ENCODE measurements around the gene HJV.

The HJV gene

GRCh38 chr1:145992958-145993617, 28.4 kb downstream of the HJV start:
- no peak for DNase-seq

- no peak for DNase-seq
These were observed 29.0 kb downstream of the HJV start for GRCh38 chr1:145992502-145992936.

- no peak for DNase-seq
These were observed 29.7 kb downstream of the HJV start for GRCh38 chr1:145991735-145992412.

- DNase-seq = no peak
These were observed 31.2 kb downstream of the HJV start for GRCh38 chr1:145990249-145990855.

- DNase-seq = no peak
These were observed 32.8 kb downstream of the HJV start for GRCh38 chr1:145988773-145989172.

GRCh38 chr1:145987926-145988325, 33.6 kb downstream of the HJV start:
- DNase-seq = no peak

- DNase-seq = no peak
These were observed 35.0 kb downstream of the HJV start for GRCh38 chr1:145986551-145986950.

- peak; percentile 81 for DNase-seq
These were observed 35.8 kb downstream of the HJV start for GRCh38 chr1:145985502-145986439.

- DNase-seq = no peak
These were observed 36.4 kb downstream of the HJV start for GRCh38 chr1:145985129-145985501.

- no peak for DNase-seq
These were observed 37.3 kb downstream of the HJV start for GRCh38 chr1:145983960-145984830.

GRCh38 chr1:145983206-145983675, 38.3 kb downstream of the HJV start:
- no peak for DNase-seq

- no peak for DNase-seq
These were observed 39.4 kb downstream of the HJV start for GRCh38 chr1:145982010-145982723.

GRCh38 chr1:145980457-145980994, 41.0 kb downstream of the HJV start:
- no peak for DNase-seq

GRCh38 chr1:145979746-145980456, 41.6 kb downstream of the HJV start:
- DNase-seq = no peak

GRCh38 chr1:145978854-145979745, 42.4 kb downstream of the HJV start:
- DNase-seq = peak; percentile 100

GRCh38 chr1:145978471-145978853, 43.1 kb downstream of the HJV start:
- DNase-seq = no peak

- peak; percentile 83 for DNase-seq
These were observed 43.8 kb downstream of the HJV start for GRCh38 chr1:145977486-145978470.

- DNase-seq = no peak
These were observed 44.5 kb downstream of the HJV start for GRCh38 chr1:145977016-145977415.
